B cell (primary cell): Measurements from ENCODE around the gene EEF1A2. TPM values are rescaled to one million over a fixed set of nuclear protein-coding genes. Genes with fewer than 3 reads are reported as not detected.

ENCODE experiments used
- ATAC-seq: fragments of 200-7000 bp; cut with Tn5 transposase; one replicate; pipeline ENCODE4 v1.10.0; 2021; ENCODE audit warnings: low read depth, mild to moderate bottlenecking, moderate number of reproducible peaks, moderate library complexity
- CTCF ChIA-PET: fragments of 350-600 bp; sonication (Branson Sonifier 250); formaldehyde crosslinking; loops from one replicate; lab custom pipeline; 2021; ENCODE audit warnings: antibody characterized with exemption, inconsistent platforms; lab: Charles Lee
- POLR2A ChIA-PET: fragments of 350-600 bp; sonication (Branson Sonifier 250); formaldehyde crosslinking; loops from one replicate; lab custom pipeline; 2021; ENCODE audit warnings: antibody characterized with exemption; lab: Charles Lee
- DNase-seq: peaks from one replicate; pipeline ENCODE4 v3.0.0; 2013
- H2AFZ ChIP-seq: 2 replicates; pipeline ENCODE4 v1.6.1; 2012; ENCODE audit warnings: mild to moderate bottlenecking, low read depth, low read length; ENCODE audit not compliant: insufficient read depth, poor library complexity, severe bottlenecking
- H3K27ac ChIP-seq, 2 donors: 1 replicate in 1 of 2; 2 replicates in 1 of 2; pipeline ENCODE4 v1.5.1; 2012 to 2013; ENCODE audit warnings: low read length in 2 of 2, mild to moderate bottlenecking in 2 of 2, moderate library complexity in 1 of 2
- H3K27me3 ChIP-seq, 4 experiments: fragments of 200-600 bp in 1 of 4; sonication (generic) in 1 of 4; replicated peaks in 1 of 4; 1 replicate in 2 of 4; 2 replicates in 2 of 4; pipeline versions ENCODE4 v1.6.1 to v1.7.0; 2013 to 2016; ENCODE audit warnings: low read length in 3 of 4, mild to moderate bottlenecking in 2 of 4, mixed read lengths in 1 of 4, moderate library complexity in 1 of 4; ENCODE audit not compliant: insufficient read depth in 4 of 4, control insufficient read depth in 3 of 4; ENCODE audit errors: control extremely low read depth in 1 of 4
- H3K36me3 ChIP-seq, 2 experiments: replicated peaks in 1 of 2; 1 replicate in 1 of 2; 2 replicates in 1 of 2; pipeline versions ENCODE4 v1.6.1 to v1.7.1; 2013; ENCODE audit warnings: low read length in 1 of 2; ENCODE audit not compliant: insufficient read depth in 2 of 2, control insufficient read depth in 1 of 2; ENCODE audit errors: control extremely low read depth in 1 of 2, extremely low read depth in 1 of 2
- H3K4me1 ChIP-seq, 2 donors: fragments of 200-600 bp in 1 of 2; sonication (generic) in 1 of 2; 1 replicate in 1 of 2; 2 replicates in 1 of 2; pipeline versions ENCODE4 v1.5.1 to v1.6.1; 2013 to 2017; ENCODE audit warnings: low read length in 2 of 2; ENCODE audit not compliant: control insufficient read depth in 2 of 2, insufficient read depth in 2 of 2
- H3K4me2 ChIP-seq: replicated peaks from 2 replicates; pipeline ENCODE3; 2012; ENCODE audit warnings: mild to moderate bottlenecking, low read depth, low read length; ENCODE audit not compliant: poor library complexity, severe bottlenecking
- H3K4me3 ChIP-seq, 5 experiments: fragments of 200-600 bp in 1 of 5; sonication (generic) in 1 of 5; 1 replicate in 3 of 5; 2 replicates in 2 of 5; pipeline versions ENCODE4 v1.5.1 to v1.7.0; 2011 to 2016; ENCODE audit warnings: low read length in 4 of 5, mild to moderate bottlenecking in 4 of 5, low read depth in 2 of 5, control low read depth in 1 of 5, moderate library complexity in 1 of 5; ENCODE audit not compliant: insufficient read depth in 1 of 5; ENCODE audit errors: control extremely low read depth in 1 of 5, extremely low read depth in 1 of 5
- H3K79me2 ChIP-seq: fragments of 200-600 bp; sonication (generic); one replicate; pipeline ENCODE4 v1.6.0; 2016; ENCODE audit warnings: low read length; ENCODE audit not compliant: control insufficient read depth, insufficient read depth
- H3K9ac ChIP-seq: fragments of 200-600 bp; sonication (generic); 2 replicates; pipeline ENCODE4 v1.6.1; 2017; ENCODE audit warnings: mild to moderate bottlenecking, low read length, moderate library complexity
- H3K9me3 ChIP-seq, 3 donors: one replicate each; pipeline versions ENCODE4 v1.6.1 to v1.7.1; 2013; ENCODE audit warnings: low read length in 2 of 3; ENCODE audit not compliant: control insufficient read depth in 2 of 3, insufficient read depth in 1 of 3; ENCODE audit errors: control extremely low read depth in 1 of 3
- H4K20me1 ChIP-seq: 2 replicates; pipeline ENCODE4 v1.6.0; 2012; ENCODE audit warnings: mild to moderate bottlenecking, low read length; ENCODE audit not compliant: insufficient read depth, control insufficient read depth, poor library complexity, severe bottlenecking
- H3K27ac Mint-ChIP-seq: one replicate; pipeline ENCODE4 v1.8.0; 2021; ENCODE audit warnings: mixed read lengths
- H3K27me3 Mint-ChIP-seq: one replicate; pipeline ENCODE4 v1.8.0; 2021; ENCODE audit warnings: mixed read lengths
- H3K4me1 Mint-ChIP-seq: one replicate; pipeline ENCODE4 v1.8.0; 2021; ENCODE audit warnings: mixed read lengths
- H3K4me3 Mint-ChIP-seq: one replicate; pipeline ENCODE4 v1.8.0; 2021; ENCODE audit warnings: mixed read lengths
- H3K9me3 Mint-ChIP-seq: one replicate; pipeline ENCODE4 v1.8.0; 2022; ENCODE audit warnings: mixed read lengths; ENCODE audit not compliant: insufficient read depth
- EZH2 ChIP-seq: IDR thresholded peaks from 2 replicates; pipeline ENCODE4 v1.6.1; 2012; ENCODE audit warnings: borderline replicate concordance, low read depth, mild to moderate bottlenecking, moderate library complexity, low read length; ENCODE audit not compliant: insufficient read depth, poor library complexity, severe bottlenecking
- WGBS: methylation state at CpG from one replicate; pipeline ENCODE4 v1.1.5; 2013; ENCODE audit warnings: missing lambda C conversion rate; ENCODE audit not compliant: insufficient coverage; 5-methylcytosine and 5-hydroxymethylcytosine counted together
- intact Hi-C: fragments of 100-400 bp; cut with micrococcal nuclease; formaldehyde crosslinking; loops from one replicate; pipeline ENCODE4 v1.10.0; 2022
- polyA minus RNA-seq: library from RNA; depleted of rRNA, polyadenylated mRNA; stranded (reverse); fragments of >200 nt; gene quantifications from 2 replicates; pipeline ENCODE4 v1.2.3, GENCODE V29; 2012
- polyA plus RNA-seq: library from polyadenylated mRNA; depleted of rRNA; stranded (reverse); fragments of >200 nt; gene quantifications from 2 replicates; pipeline ENCODE4 v1.2.3, GENCODE V29; 2012
- total RNA-seq, 2 donors: library from RNA; stranded (reverse); fragments of 120-200 nt in 1 of 2; gene quantifications; 1 replicate in 1 of 2; 2 replicates in 1 of 2; pipeline versions ENCODE4 v1.2.3 to v1.2.4, GENCODE V29; 2013 to 2022
- TF ChIP-seq, protein P1 (sequence below): fragments of 200-600 bp; IDR thresholded peaks from one replicate; pipeline ENCODE4 v1.8.0; 2022; ENCODE audit warnings: antibody characterized with exemption, mild to moderate bottlenecking

Gene EEF1A2
- 1.8 and 2.2 TPM in 2 replicates for total RNA-seq
- 13.7 TPM for total RNA-seq (2013)
- polyA plus RNA-seq: 2.4 and 2.9 TPM in 2 replicates
- 4.5 and 6.6 TPM in 2 replicates for polyA minus RNA-seq

DNA sequence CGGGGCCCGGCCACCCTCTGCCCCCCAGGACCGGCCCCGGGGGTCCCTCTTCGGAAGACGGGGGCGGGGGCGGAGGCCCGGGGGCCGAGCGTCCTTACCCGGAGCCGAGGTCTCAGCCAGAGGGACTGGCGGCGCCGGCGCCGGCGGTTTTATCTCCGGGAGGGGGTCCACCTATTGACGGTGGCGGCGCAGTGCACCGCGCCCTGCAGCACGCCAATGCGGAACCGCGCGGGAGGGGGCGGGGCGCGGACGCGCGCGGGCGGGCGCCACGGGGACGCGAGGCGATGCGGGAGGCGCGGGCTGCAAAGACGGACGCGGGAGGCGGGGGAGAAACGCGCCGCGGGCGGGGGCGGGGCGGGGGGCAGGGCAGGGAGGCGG is at the start of gene EEF1A2:
EEF1A2 (minus strand) TSS at position 124 of the 378 bp plus-strand sequence. CDS start 1,320 bp downstream, outside the sequence.
- H3K36me3 ChIP-seq: no peaks in the 10 kb centered on the region
- no peaks in the 10 kb centered on the region for H3K79me2 ChIP-seq
- H3K4me2 ChIP-seq: peak within 1 kb of the TSS; percentile 84
- H3K27me3 ChIP-seq: peaks cover 0 to 53% (median 16%) of the 10 kb centered on the region in 4 experiments
- DNase-seq (peak; percentile 83), ATAC-seq (peak; percentile 76)
- under 1% methylated on average over 56 of the region's 58 CpGs for WGBS
- Mint-ChIP-seq H3K4me1 (peaks cover 7% of the 10 kb centered on the region), H3K27ac (no peak within 1 kb of the TSS), H3K9me3 (no peaks in the 10 kb centered on the region), H3K4me3 (peak within 1 kb of the TSS; percentile 59), H3K27me3 (peaks cover 14% of the 10 kb centered on the region)
- peaks cover 19 to 26% of the 10 kb centered on the region in 2 donors for H3K4me1 ChIP-seq
- peak within 1 kb of the TSS; percentile 49 for H2AFZ ChIP-seq
- TF ChIP-seq, protein P1, sequence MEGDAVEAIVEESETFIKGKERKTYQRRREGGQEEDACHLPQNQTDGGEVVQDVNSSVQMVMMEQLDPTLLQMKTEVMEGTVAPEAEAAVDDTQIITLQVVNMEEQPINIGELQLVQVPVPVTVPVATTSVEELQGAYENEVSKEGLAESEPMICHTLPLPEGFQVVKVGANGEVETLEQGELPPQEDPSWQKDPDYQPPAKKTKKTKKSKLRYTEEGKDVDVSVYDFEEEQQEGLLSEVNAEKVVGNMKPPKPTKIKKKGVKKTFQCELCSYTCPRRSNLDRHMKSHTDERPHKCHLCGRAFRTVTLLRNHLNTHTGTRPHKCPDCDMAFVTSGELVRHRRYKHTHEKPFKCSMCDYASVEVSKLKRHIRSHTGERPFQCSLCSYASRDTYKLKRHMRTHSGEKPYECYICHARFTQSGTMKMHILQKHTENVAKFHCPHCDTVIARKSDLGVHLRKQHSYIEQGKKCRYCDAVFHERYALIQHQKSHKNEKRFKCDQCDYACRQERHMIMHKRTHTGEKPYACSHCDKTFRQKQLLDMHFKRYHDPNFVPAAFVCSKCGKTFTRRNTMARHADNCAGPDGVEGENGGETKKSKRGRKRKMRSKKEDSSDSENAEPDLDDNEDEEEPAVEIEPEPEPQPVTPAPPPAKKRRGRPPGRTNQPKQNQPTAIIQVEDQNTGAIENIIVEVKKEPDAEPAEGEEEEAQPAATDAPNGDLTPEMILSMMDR: no peak
- TF ChIP-seq EZH2: no peak
- ChIA-PET CTCF (no interaction called here), POLR2A (no interaction called here)
- H3K27ac ChIP-seq: no peak within 1 kb of the TSS
- intact Hi-C loops: loop anchor here (2.0 kb wide), 1 partner anchor 22 kb away; the partner anchor contains the start of gene PPDPF
- no peaks in the 10 kb centered on the region for H4K20me1 ChIP-seq
- H3K9me3 ChIP-seq: peaks cover 0 to 14% (median 0%) of the 10 kb centered on the region in 3 donors
- H3K4me3 ChIP-seq: peak within 1 kb of the TSS in 4 of 5 experiments; percentile 29 to 55 (median 50)
- H3K9ac ChIP-seq: peak within 1 kb of the TSS; percentile 47

DNA sequence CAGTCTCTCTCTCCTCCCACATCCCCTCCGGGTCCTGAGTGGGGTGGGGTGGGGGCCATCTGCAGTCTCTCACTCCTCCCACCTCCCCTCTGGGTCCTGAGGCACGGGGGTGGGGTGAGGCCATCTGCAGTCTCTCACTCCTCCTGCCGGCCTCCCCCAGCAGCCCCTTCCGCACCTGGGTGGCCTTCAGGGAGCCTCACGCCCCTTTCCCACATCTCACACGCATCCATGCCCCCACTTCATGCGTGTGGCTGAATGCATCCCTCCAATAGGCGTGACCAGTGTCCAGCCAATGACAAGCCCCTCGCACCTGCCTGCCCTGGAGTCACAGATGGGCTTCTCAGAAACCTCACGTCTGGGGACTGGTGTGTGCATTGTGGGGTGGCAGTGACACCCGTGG is 49.7 kb upstream of the EEF1A2 start:
- no peak overlapping the region for H3K4me3 Mint-ChIP-seq
- CTCF ChIA-PET: interaction anchor here (1.2 to 1.5 kb wide), 2 partner anchors 10 to 19 kb away, joined by 3 read pairs; no protein-coding TSS in a partner anchor

More for the DNA sequence above, 49.7 kb upstream of the EEF1A2 start:
- H3K4me3 ChIP-seq: no peak overlapping the region
- no peak overlapping the region for H3K9ac ChIP-seq
- no peaks in the 10 kb centered on the region for H3K79me2 ChIP-seq
- POLR2A ChIA-PET: no interaction called here
- ATAC-seq: no peak
- peaks cover 42 to 72% of the 10 kb centered on the region in 2 donors for H3K4me1 ChIP-seq
- no peaks in the 10 kb centered on the region for H3K36me3 ChIP-seq
- no peaks in the 10 kb centered on the region for H4K20me1 ChIP-seq
- 26% methylated on average over 9 of the region's 11 CpGs for WGBS
- H3K9me3 ChIP-seq: peaks cover 0 to 5% (median 0%) of the 10 kb centered on the region in 3 donors
- TF ChIP-seq, protein P1: no peak
- TF ChIP-seq EZH2: no peak
- H2AFZ ChIP-seq: no peak overlapping the region
- DNase-seq: no peak
- peak overlapping the region; percentile 8 for H3K4me2 ChIP-seq
- H3K27ac Mint-ChIP-seq: peak overlapping the region; percentile 15
- H3K27me3 ChIP-seq: peaks cover 0 to 8% (median 1%) of the 10 kb centered on the region in 4 experiments
- H3K4me1 Mint-ChIP-seq: peaks cover 64% of the 10 kb centered on the region
- H3K27me3 Mint-ChIP-seq: no peaks in the 10 kb centered on the region
- H3K27ac ChIP-seq: no peak overlapping the region
- intact Hi-C loops: no loop called here
- H3K9me3 Mint-ChIP-seq: no peaks in the 10 kb centered on the region
